MCF 10A (cell line): Measurements from ENCODE around the gene DAB2. TPM values are rescaled to one million over a fixed set of nuclear protein-coding genes. Genes with fewer than 3 reads are reported as not detected.

Experiments
- BruUV-seq: library from RNA; stranded (reverse); fragments of 400-500 nt; replicated peaks from 2 replicates; lab custom pipeline; 2021; lab: Mats Ljungman, UMichigan
- CTCF ChIA-PET: fragments of 300-600 bp; sonication (Branson Sonifier 250); formaldehyde crosslinking; extraction: SDS; loops from one replicate; lab custom pipeline; 2021; ENCODE audit warnings: antibody characterized with exemption, inconsistent platforms; lab: Yijun Ruan, JAX
- POLR2A ChIA-PET: fragments of 300-600, 350-650 bp; sonication (Branson Sonifier 250); formaldehyde crosslinking; extraction: SDS; loops from one replicate; lab custom pipeline; 2020; ENCODE audit warnings: antibody characterized with exemption, inconsistent platforms; lab: Yijun Ruan, JAX
- DNase-seq: peaks from one replicate; pipeline ENCODE4 v3.0.0-alpha.2; 2018; ENCODE audit not compliant: unreplicated experiment
- H3K27ac Mint-ChIP-seq: one replicate; pipeline ENCODE4 v1.8.0; 2022; ENCODE audit warnings: mild to moderate bottlenecking, low read depth, mixed read lengths; ENCODE audit not compliant: unreplicated experiment
- H3K27me3 Mint-ChIP-seq: one replicate; pipeline ENCODE4 v1.8.0; 2022; ENCODE audit warnings: mixed read lengths; ENCODE audit not compliant: insufficient read depth, unreplicated experiment
- H3K36me3 Mint-ChIP-seq: one replicate; pipeline ENCODE4 v1.8.0; 2022; ENCODE audit warnings: mild to moderate bottlenecking, moderate library complexity, mixed read lengths; ENCODE audit not compliant: insufficient read depth, unreplicated experiment
- H3K4me1 Mint-ChIP-seq: one replicate; pipeline ENCODE4 v1.8.0; 2022; ENCODE audit warnings: mixed read lengths; ENCODE audit not compliant: insufficient read depth, unreplicated experiment
- H3K4me3 Mint-ChIP-seq: one replicate; pipeline ENCODE4 v1.8.0; 2022; ENCODE audit warnings: mild to moderate bottlenecking, moderate library complexity, mixed read lengths; ENCODE audit not compliant: unreplicated experiment
- H3K9me3 Mint-ChIP-seq: one replicate; pipeline ENCODE4 v1.8.0; 2022; ENCODE audit warnings: mixed read lengths; ENCODE audit not compliant: unreplicated experiment
- intact Hi-C: fragments of 100-400 bp; cut with micrococcal nuclease; formaldehyde crosslinking; loops from 2 replicates; pipeline ENCODE4 v1.14.1; 2022
- total RNA-seq: library from RNA; stranded (reverse); gene quantifications from 2 replicates; pipeline ENCODE4 v1.2.3, GENCODE V29; 2022
- TF ChIP-seq, protein P1 (sequence below): fragments of 200-600 bp; IDR thresholded peaks from one replicate; pipeline ENCODE4 v1.8.0; 2022; ENCODE audit warnings: antibody characterized with exemption, mild to moderate bottlenecking; ENCODE audit not compliant: unreplicated experiment

The DAB2 gene
- total RNA-seq, 1 experiment from 2014 or later = 0.68 TPM

DNA sequence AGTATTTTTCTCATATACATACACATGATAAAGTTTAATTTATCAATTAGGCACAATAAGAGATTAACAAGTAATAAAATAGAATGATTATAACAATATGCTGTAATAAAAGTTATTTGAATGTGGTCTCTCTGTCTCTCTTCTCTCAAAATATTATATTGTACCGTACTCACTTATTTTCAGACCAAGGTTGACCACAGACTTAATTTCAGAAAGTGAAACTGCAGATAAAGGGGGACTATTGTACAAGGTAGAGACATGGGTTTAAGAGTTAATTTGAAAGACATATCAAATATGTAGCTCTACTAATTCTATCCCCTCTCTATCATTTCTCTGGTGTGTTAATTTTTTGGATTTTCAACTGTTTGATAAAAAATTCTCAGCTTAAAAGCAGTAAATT, 40.5 kb downstream of the DAB2 start:
- Mint-ChIP-seq H3K4me3 (no peak overlapping the region), H3K9me3 (no peaks in the 10 kb centered on the region), H3K4me1 (no peaks in the 10 kb centered on the region), H3K36me3 (no peaks in the 10 kb centered on the region), H3K27ac (no peak overlapping the region), H3K27me3 (no peaks in the 10 kb centered on the region)
- no TSS peak for BruUV-seq
- DNase-seq = no peak
- TF ChIP-seq, protein P1, sequence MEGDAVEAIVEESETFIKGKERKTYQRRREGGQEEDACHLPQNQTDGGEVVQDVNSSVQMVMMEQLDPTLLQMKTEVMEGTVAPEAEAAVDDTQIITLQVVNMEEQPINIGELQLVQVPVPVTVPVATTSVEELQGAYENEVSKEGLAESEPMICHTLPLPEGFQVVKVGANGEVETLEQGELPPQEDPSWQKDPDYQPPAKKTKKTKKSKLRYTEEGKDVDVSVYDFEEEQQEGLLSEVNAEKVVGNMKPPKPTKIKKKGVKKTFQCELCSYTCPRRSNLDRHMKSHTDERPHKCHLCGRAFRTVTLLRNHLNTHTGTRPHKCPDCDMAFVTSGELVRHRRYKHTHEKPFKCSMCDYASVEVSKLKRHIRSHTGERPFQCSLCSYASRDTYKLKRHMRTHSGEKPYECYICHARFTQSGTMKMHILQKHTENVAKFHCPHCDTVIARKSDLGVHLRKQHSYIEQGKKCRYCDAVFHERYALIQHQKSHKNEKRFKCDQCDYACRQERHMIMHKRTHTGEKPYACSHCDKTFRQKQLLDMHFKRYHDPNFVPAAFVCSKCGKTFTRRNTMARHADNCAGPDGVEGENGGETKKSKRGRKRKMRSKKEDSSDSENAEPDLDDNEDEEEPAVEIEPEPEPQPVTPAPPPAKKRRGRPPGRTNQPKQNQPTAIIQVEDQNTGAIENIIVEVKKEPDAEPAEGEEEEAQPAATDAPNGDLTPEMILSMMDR = no peak
- intact Hi-C loops = no loop called here
- CTCF ChIA-PET = interaction anchor here (1.5 to 2.0 kb wide), 2 partner anchors 8 to 164 kb away, joined by 11 to 16 read pairs; no protein-coding TSS in a partner anchor
- POLR2A ChIA-PET = interaction anchor here (0.5 kb wide), 1 partner anchor 158 kb away, joined by 3 read pairs; no protein-coding TSS in a partner anchor

DNA sequence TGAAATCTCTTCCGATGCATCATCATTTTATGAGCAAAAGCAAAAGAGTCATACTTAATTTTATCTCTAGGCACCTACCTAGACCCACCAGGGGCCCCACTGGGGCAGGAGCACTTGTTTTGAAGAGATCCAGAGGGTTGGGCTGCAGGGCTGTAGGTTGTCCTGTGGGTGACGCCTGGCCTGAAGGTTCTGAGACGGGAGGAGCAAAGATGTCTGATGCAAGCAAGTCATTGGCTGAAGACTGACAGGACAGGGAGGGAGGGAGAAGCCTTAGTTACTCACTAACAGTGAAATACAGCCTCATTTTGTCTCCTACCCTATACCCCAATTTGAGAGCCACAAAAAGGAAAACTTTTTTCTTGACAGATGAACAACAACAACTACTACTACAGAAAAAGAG, 43.4 kb downstream of the DAB2 start:
- H3K36me3 Mint-ChIP-seq = no peaks in the 10 kb centered on the region
- POLR2A ChIA-PET = no interaction called here
- TF ChIP-seq, protein P1 = no peak
- no TSS peak for BruUV-seq
- H3K4me3 Mint-ChIP-seq = no peak overlapping the region
- no peaks in the 10 kb centered on the region for H3K4me1 Mint-ChIP-seq
- DNase-seq = no peak
- CTCF ChIA-PET = interaction anchor here (8.4 kb wide), 1 partner anchor 165 kb away, joined by 355 read pairs; no protein-coding TSS in a partner anchor
- H3K27ac Mint-ChIP-seq = no peak overlapping the region
- H3K9me3 Mint-ChIP-seq = no peaks in the 10 kb centered on the region
- intact Hi-C loops = no loop called here
- H3K27me3 Mint-ChIP-seq = no peaks in the 10 kb centered on the region

DNA sequence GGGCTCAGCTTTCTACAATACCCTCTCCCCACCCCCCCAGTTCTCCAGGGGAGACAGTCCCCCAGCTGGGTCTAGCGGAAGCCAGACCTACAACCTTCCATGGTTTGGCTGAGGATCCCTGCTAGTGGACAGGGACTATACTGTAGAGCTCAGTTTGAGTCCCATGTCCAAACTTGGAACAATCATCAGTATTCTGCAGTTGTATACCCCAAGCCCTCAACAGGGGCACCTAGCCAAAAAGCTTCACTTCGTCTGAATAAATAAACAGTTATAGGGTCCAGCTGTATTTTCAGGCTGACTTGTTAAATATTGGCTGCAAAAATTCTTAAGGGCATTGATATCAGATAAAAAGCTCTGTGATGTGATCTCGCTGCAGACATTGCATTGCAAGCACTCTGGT, 45.1 kb downstream of the DAB2 start:
- Mint-ChIP-seq H3K36me3 (no peaks in the 10 kb centered on the region), H3K4me3 (no peak overlapping the region), H3K9me3 (no peaks in the 10 kb centered on the region), H3K4me1 (no peaks in the 10 kb centered on the region), H3K27me3 (no peaks in the 10 kb centered on the region), H3K27ac (no peak overlapping the region)
- ChIA-PET POLR2A (interaction anchor here (0.6 kb wide), 1 partner anchor 9 kb away, joined by 3 read pairs; no protein-coding TSS in a partner anchor), CTCF (interaction anchor here (0.6 to 8.4 kb wide), 5 partner anchors 16 to 189 kb away, joined by 3 to 355 read pairs (median 5); no protein-coding TSS in a partner anchor)
- no peak for DNase-seq
- TF ChIP-seq, protein P1 = no peak
- intact Hi-C loops = loop anchor here (5.0 to 10.0 kb wide), 2 partner anchors 88 to 165 kb away; partner anchors contain the start of gene FYB1
- BruUV-seq = no TSS peak

DNA sequence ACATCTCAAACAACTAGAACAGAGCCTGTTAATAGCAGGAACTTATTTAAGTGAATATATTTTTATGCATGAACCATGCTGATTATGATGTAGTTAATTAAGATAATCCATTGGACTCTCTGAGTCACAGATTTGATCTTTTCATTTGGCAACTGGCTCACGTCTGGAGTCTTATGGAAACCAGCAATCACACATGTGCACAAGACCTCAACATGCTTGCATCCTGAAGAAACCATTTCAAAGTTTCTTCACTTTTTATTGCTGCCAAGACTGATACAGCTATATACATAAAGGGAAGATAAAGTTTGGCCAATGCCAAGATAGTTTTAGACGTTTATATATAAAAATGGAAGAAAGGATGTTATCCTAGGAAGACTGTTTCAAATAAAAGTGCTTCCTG, 47.2 kb downstream of the DAB2 start:
- BruUV-seq = no TSS peak
- TF ChIP-seq, protein P1 = no peak
- ChIA-PET POLR2A (interaction anchor here (2.2 to 2.6 kb wide), 2 partner anchors 22 to 170 kb away, joined by 8 to 25 read pairs; no protein-coding TSS in a partner anchor), CTCF (interaction anchor here (0.6 to 8.4 kb wide), 13 partner anchors 9 to 1513 kb away, joined by 3 to 355 read pairs (median 9); partner anchors contain the start of genes DAB2 and FYB1)
- H3K27me3 Mint-ChIP-seq = no peaks in the 10 kb centered on the region
- H3K4me3 Mint-ChIP-seq = no peak overlapping the region
- no peak for DNase-seq
- intact Hi-C loops = loop anchor here (2.0 to 10.0 kb wide), 4 partner anchors 47 to 229 kb away; partner anchors contain the start of genes DAB2 and FYB1
- no peaks in the 10 kb centered on the region for H3K9me3 Mint-ChIP-seq
- H3K27ac Mint-ChIP-seq = no peak overlapping the region
- no peaks in the 10 kb centered on the region for H3K36me3 Mint-ChIP-seq
- H3K4me1 Mint-ChIP-seq = no peaks in the 10 kb centered on the region
